Upper lobe of left lung (tissue), 4 donors: ENCODE measurements around the gene LRP1B.

Source experiments
- EP300 ChIP-seq, 4 donors: sonication (generic); formaldehyde crosslinking; IDR thresholded peaks; one replicate each; pipeline ENCODE4 v1.5.1; 2017; ENCODE audit warnings: antibody characterized with exemption in 4 of 4, control low read depth in 2 of 4
- POLR2AphosphoS5 ChIP-seq, 2 donors: sonication (generic); formaldehyde crosslinking; IDR thresholded peaks; one replicate each; pipeline ENCODE4 v1.5.1; 2017; ENCODE audit warnings: antibody characterized with exemption in 2 of 2
- TF ChIP-seq, protein P1 (sequence below), 6 experiments: fragments of 450-650 bp in 4 of 6; fragments of 200-600 bp in 2 of 6; sonication (generic) in 2 of 6; IDR thresholded peaks; one replicate each; pipeline ENCODE4 v1.5.1; 2016 to 2019; ENCODE audit warnings: antibody characterized with exemption in 6 of 6

DNA sequence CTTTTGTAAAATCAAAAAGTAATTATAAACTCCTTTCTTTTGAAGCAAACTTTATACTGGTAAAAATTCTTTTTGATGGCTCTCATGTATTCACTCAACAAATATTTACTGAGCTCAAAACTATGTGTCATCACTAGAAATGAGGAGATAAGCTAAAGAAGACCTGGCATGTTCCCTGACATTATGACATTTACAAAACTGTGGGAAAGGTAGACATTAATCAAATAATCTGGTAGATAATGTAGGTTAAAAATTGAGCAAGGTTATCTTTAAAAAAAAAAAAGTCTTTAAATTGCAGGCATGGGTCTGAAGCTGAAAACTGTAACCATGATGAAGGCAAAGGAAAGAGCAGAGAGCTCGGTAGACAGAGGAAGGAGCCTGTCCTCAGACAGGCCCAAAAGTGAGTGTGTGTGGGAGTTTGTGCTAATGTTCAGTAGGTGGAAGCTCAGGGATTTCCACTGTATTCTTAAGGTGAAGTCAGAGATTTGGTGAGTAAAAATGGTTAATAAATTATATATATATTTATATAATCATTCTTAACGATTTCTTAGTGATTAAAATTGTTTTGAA lies 612.9 kb downstream of the LRP1B start:
- TF ChIP-seq POLR2AphosphoS5 (IDR thresholded peaks at IDR 0.05) (no peak), EP300 (IDR thresholded peaks at IDR 0.05) (no peak)
- TF ChIP-seq, protein P1, sequence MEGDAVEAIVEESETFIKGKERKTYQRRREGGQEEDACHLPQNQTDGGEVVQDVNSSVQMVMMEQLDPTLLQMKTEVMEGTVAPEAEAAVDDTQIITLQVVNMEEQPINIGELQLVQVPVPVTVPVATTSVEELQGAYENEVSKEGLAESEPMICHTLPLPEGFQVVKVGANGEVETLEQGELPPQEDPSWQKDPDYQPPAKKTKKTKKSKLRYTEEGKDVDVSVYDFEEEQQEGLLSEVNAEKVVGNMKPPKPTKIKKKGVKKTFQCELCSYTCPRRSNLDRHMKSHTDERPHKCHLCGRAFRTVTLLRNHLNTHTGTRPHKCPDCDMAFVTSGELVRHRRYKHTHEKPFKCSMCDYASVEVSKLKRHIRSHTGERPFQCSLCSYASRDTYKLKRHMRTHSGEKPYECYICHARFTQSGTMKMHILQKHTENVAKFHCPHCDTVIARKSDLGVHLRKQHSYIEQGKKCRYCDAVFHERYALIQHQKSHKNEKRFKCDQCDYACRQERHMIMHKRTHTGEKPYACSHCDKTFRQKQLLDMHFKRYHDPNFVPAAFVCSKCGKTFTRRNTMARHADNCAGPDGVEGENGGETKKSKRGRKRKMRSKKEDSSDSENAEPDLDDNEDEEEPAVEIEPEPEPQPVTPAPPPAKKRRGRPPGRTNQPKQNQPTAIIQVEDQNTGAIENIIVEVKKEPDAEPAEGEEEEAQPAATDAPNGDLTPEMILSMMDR (IDR thresholded peaks at IDR 0.05): no peak
